HG02623 (cell line): ENCODE data around the gene SPAG6.

ENCODE experiments used
- ATAC-seq: cut with Tn5 transposase; IDR thresholded peaks from one replicate; pipeline ENCODE4 v1.9.1; 2021; ENCODE audit warnings: moderate library complexity; ENCODE audit not compliant: unreplicated experiment

Gene SPAG6

DNA sequence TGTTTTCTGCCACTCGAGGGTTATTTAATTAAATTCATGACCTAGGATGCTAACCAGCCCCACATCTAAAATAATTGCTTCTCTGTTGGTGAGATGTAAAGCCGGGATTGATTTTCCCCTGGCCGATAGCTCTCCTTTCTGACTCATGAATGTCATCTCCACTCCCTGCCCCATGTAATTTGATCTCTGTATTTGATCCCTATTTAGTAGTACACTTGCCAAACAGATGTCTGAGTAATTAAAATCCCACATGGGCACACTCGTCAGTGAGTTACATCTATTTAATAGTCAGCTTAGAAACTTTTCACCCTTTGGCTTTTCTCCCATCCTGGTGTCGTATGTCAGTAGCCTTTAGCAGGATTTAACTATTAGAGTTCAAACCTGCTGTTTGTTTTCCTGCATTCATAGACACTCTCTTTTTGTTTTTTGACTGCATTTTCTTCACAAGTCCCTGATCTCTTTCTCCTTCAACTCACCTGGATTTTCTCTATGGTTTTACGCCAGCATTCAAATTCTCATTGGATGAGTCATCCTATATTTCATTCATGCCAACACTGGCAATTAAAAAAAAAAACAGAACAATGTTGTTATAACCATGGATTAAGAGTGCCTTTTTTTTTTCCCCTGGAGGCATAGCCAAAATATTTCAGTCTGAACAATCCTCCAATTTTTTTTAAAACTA, 82.7 kb downstream of the SPAG6 start:
- no peak for ATAC-seq

DNA sequence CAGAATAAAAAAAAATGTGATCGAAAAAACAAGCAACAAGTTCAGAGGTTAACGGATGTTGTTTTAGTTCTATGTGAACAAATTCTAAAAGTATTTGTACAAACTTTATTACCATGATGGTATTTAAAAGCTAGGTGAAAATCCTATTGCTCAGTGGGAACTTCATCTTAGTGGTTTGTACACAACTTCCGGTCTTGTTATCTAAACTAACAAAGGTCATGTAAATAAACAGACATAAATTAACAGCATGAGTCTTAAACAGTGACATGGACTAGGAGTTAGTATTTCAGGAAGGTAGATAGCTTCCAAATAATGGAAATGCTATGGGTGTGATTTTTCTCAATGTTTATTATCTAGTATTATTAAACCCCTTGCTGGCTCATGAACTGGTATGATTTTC, 83.8 kb downstream of the SPAG6 start:
- no peak for ATAC-seq

DNA sequence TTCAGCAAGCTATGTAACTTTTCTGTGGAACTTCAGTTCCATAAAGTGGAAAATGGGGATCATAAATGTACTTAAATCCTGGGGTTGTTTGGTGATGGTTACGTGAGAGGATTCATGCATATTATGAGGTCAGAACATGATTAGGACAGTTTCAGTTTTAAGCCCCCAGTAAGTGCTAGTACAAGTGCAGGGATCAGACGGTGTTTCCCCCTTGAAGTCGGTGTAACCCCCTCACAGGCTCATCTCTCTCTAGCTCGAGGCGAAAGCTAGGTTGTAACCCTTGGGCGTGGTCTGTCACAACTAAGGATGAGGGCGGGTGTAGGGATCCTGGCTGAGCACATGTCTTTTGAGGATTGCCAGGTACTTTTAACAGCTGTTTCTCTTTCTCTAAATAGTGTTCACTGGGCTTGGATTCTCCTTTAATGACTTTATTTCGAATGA, 84.7 kb downstream of the SPAG6 start:
- no peak for ATAC-seq

DNA sequence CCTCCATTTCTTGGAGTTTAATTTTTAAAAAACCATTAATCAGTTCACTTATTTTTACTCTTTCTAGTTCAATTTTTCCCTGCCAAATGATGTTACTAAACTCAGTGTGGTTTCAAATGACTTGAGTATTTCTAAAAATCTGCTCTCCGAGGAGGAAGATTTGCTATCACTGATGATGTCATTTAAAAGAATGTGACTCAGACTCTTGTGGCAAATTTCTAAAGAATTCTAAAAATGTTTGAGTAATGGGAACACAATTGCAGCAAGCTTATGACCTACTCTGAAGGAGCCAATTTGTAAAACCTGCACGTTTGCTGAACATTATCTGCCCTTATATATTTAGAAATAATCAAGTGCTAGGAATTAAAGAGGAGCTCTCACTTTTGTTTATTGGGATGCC, 88.6 kb downstream of the SPAG6 start:
- ATAC-seq, result no peak

DNA sequence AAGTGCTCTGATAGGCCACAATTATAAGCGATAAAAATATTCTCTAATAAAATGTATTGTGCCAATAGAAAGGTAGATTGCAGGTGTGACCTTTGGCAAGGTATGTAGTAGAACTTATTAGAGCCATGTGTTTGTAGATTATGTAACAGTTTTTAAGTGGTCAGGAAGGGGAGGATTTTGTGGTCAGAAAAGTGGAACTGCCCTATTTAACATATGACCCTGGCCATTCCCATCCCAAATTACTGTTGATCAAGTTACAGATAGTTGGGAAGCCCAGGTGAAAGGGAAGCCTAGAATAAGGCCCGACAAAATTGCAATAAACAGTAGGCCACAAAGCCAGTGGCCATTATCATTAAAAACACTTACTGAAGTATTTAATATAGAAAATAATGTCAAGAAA, 89.2 kb downstream of the SPAG6 start:
- ATAC-seq, result no peak

DNA sequence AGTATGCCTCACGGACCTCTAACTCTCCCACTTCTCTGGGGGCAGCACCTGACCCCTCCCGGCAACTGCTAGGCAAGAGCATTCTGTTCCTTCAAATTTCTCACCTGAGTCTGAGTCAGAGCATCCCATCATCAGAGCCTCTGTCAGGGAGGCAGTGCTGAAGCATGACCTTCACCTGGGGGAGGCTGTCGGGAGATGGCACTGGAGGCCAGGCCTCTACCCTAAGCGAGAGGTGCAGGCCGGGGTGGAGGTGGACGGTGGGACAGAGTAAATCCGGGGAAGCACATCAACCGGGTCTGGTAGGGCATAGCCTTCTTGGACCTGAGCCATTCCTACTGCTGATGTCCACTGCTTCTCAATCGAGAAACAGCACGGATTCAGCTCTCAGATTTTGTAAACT, 90.4 kb downstream of the SPAG6 start:
- ATAC-seq, result no peak

DNA sequence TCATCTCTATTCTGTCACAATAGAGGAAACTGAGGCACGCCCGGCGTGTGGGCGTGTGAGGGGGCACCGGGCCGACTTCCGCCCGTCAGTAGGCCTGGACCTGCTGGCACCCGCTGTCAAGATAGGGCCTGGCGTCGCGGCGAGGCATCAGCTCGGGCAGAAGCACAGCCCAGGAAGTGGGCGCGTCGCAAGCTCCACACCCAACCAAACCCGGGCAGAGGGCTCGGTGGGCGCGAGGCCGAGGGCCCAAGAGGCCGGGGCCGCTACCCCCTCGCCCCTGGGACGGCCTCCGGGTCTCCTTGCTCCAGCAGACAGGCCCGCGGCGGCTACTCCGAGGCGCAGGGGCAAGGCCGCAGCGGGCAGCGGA, 91.2 kb downstream of the SPAG6 start:
- ATAC-seq, result peak; percentile 34

DNA sequence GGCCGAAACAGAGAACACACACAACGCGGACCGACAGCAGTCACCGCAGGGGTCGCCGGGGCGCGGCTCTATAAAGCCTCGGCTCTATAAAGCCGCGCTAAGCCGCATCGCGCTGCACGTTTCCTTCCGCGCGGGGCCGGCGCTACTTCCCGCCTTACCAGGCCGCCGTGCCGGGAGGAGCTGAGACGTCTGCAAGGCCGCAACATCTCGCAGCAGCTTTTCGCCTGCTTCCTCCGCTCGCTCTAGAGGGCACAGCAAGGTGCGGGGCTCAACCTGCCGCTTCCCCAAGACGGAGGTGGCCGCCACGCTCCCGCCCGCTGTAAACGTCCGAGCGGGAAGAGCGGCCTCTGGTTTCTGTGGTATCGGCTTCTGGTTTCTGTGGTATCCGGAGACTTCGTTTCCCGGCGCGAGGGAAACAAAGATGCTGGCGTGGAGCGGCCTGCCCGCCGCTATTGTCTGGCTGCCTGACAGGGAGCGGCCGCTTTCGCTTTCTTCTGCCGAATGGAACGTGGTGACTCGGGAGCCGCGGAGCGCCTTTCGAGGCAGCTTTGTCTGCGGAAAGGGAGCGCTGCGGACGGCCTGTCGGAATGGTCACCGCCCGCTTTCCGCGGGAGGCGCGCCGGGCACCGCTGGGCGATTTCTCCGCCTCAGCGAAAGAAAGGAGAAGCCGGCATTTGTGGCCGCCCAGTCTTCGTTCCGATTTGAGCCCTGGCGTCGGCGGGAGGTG, 91.8 kb downstream of the SPAG6 start:
- ATAC-seq, result peak; percentile 77

DNA sequence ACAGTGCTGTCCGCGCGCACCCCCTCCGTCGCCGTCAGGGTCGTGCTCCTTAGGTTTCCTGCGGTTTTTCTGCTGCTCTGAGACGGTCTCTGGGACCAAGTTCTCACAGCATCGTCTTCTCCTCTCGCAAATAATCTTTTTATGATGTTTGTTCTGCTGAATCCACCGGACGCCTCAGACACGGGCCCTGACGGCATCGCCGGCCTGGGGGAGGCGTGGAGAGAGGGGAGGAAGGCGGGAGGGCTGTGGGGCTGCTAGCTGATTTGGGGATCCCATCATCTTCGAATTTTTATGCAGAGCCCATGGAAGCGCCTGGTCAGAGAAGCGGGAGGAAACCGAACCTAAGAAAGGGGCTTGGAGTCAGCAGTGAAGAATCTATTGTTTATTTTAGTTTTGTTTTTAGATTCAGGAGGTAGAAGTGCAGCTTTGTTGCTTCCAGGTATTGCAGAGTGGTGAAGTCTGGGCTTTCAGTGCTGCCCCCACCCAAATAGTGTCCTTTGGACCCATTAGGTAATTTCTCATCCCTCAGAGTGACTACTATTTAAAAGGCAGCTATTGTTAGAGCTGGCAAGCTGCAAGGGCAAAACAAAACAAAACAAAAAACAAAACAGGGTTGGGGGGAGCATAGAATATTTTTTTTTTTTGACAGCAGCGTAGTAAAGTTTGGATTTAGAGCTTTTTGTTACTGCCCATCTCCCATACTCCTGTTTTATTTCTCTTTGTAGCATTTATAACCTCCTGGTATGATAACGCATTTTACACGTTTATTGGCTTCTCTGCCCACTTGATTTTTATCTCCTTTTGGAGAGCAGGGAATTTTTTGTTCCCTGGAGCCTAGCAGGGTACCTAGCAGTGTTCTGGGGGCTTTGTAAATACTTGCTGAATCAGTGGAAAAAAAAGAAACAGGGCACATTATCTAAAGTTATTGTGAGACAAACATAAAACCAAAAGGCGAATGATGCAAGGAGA, 92.6 kb downstream of the SPAG6 start:
- peak; percentile 16 for ATAC-seq

DNA sequence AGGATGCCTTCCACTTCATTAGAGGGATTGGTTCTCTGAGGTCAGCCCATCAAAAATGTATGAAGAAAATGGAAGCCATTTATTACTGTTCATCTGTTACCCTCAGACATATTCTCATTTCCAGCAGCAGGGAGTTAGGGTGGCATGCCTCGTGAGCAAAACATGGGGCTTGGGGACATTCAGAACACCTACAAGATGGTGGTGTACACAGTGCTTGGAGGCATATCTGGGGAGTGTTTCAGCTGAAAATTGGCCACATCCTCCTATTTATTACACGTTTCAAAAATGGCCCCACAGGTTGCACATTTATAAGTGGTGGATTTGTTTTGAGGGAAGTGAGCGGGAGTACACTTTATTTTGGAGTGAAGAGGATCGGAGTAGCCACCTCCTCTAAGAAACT, 93.4 kb downstream of the SPAG6 start:
- ATAC-seq, result no peak

DNA sequence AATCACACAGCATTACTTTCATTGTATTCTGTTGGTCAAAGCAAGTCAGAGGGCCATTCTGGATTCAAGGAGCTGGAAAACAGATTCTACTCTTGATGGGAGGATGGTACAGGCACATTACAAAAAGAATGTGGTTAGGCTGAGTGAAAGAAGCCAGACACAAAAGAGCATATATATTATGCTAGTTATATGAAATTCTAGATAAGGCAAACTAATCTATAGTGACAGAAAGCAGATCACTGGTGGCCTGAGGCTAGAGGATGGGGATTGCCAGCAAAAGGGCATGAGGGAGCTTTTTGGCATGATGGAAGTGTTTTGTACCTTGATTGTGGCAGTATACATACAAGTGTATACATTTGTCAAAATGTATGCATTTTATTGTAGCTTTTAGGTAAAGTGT, 96.8 kb downstream of the SPAG6 start:
- no peak for ATAC-seq

DNA sequence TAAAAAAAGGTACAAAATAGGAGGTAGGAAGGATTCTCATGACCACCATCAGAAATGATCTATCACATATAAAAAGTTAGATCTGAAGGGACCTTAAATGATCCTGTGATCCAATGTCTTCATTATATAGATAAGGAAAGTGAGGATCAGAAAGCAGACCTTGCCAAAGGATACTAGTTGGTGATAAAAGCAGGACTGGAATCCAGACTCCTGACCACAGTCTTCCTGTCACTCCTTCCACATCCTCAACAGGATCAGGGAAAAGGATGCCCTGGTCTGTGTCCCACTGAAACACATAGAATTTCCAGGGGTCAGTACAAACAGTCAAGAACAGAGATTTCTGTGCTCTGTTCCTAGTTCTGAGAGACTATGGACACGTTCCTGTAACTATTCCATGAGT, 97.2 kb downstream of the SPAG6 start:
- no peak for ATAC-seq

DNA sequence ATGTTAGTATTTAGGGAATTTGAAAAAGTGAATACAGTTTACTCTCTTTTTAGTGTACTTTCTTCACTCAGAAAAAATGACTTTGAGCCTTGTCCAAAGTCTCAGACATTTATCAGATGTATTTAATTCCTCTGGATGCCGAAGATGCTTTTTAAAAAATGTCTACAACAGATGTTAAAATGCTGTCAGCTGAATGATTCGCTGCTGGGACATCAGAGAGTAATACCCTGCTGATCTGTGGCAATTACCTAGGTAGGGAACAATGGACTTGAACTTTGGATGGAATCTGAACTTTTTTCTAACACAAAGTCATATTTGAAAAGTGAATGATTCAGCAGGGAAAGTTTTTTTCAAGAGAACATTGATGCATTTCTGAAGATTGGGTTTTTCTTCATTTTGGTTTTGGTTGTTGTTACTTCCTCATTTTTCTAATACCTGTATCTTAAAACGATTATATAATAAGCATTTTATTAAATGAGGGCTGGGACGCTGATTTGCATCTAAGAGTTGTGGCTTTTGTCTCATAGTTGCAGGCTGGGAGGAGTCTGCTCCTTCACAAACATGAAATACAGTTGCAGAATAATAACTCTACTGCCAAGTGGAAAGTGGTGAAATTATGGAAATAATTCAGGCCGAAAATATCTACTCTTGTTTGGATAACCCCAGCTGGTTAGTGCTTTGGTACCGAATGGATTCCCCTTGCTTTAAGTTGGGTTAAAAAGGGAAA, 98.0 kb downstream of the SPAG6 start:
- no peak for ATAC-seq

DNA sequence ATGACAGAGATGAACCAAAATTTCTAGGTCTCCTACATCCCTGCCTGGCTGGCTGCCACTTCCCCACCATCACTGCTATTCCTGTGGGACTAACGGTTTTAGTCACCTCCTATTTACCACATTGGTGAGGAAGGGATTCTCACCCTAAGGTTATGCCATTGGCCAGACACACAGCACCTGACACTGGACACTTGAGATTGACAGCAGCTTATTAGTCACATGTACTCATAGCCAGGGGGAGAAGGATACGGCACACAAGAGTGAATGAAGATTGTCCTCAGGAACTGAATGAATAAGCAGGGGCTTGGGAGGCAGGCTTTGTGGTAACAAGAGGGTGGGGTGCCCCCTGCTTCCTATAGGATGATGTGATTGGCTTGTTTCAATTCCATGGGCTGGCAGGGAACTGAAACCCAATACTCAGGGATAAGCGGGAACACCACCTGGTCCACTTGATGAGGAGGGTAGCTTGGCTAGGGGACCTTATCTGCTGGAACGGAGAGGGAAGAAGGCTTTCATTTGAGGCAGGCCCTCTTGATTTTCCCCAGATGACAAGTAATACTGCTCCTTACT, 99.0 kb downstream of the SPAG6 start:
- no peak for ATAC-seq

DNA sequence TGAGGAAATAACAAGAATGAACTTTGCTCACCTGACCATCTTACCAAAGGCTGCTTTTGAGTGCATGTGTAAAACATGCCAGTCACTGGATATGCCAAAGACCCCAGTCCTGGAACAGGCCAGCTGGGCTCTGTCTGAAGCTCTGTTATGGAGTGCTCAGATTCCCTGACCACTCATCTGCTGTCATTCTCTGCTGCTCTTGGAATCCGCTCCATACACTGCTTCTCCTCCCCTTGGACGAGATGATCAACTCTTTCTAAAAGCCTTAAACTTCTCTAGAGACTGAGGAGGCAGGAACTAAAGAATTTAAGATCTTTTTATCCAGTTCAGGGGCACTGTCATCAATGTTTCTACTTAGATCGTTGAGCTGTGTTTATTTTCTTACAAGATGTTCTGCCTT, 100.2 kb downstream of the SPAG6 start:
- ATAC-seq, result no peak

DNA sequence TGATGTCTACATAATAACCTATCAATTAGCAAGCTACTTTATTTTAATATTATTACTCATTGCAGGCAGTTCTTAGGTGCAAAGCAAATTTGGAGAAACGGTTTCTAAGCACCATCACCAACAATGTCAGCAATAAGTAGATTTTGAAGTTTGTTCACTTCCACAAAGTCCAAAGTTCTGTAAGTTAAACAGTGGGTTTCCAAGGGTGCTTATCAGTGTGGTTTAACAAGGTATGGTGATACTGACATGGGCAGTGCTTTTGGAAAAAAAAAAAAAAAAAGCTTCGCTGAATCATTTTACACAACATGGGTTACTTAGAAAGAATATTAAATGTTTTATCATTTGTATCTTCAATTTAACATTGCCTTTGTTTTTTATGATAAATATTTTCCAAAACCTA, 101.8 kb downstream of the SPAG6 start:
- ATAC-seq, result no peak

DNA sequence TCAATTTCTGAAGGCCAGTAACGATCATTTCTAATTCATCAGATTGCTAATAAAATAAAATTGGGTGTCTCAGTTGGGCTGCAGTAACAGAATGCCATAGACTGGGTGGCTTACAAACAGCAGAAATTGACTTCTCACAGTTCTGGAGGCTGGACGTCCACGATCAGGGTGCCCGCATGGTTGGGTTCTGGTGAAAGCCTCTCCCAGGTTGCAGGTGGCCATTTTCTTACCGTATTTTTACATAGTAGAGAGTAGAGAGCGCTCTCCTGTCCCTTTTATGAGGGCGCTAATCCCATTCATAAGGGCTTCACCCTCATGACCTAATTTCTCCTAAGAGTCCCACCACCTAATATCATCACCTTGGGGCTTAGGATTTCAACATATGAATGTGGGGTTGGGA, 106.0 kb downstream of the SPAG6 start:
- no peak for ATAC-seq

DNA sequence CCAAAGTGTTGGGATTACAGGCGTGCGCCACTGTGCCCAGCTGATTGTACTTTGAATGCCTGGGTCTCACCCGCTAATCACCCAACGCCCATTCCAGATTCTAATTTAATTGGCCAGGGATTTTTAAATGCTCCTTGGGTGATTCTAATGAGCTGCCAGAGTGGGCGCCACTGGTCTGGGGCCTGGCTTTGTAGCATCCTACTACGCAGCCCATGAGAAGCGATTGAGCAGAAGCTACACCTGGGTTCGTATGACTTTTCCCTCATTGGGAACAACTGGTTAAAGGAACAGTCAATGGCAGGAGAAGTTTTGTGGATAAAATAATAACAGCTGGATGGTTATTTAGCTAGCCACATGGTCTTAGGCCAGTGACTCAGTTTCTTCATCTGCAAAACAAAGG, 108.0 kb downstream of the SPAG6 start:
- no peak for ATAC-seq

DNA sequence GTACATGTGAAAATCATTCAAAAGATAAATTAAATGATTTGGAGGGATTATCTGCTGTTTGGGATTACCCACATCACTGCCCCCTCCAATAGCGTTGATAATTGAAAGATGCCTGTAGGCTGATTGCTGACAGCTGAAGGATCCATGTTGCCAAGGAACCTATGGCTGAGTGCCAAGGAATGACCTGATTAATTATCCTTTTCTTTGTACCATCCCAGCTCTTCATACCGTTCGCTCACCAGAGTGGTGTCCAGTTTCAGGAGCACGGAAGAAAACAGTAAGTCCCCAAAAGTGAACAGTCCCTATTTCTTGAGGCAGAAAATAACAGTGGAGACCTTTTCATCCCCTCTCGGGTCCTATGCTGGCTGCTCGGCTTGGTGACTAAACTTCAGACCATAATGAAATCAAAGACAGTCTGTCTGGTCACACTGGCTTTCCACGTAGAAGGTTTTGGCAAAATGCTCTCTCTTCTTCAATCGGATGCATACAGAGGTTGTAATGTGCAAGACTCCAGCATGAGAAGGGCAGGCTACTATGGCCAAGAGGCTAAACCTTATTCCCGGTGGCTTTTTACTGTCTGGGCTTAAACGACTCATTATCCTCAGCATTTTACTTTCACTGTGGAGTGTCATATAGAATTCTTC, 108.8 kb downstream of the SPAG6 start:
- no peak for ATAC-seq

DNA sequence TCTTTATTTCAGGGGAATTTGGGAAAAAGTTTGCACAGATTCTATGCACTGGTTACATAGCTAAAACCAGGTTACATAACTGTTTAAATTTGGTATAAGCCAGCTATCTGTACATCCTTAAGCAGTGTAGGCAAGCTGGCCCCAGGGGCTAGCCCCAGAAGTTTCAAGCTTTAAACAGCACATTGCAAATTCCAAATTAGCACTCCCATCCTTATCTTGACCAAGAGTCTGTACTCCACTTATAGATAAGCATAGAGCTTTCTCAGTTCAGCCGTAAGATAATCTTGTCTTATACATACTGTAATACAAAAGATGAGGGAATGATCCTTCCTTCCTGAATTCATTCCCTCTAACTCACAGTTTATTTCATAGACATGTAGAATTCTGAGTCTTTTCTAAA, 109.3 kb downstream of the SPAG6 start:
- peak; percentile 19 for ATAC-seq
